NCI-H187 (cell line): ENCODE data around the gene MEIKIN.
"Not testable (repeated sequence)": the region's sequence is repeated elsewhere in the genome, so short reads cannot be mapped to it uniquely, and the experiment has no call there.

Source experiments
- DNase-seq, 2 experiments: peaks; one replicate each; lab custom pipeline; 2025; lab: John Stamatoyannopoulos, UW

Gene MEIKIN

DNA sequence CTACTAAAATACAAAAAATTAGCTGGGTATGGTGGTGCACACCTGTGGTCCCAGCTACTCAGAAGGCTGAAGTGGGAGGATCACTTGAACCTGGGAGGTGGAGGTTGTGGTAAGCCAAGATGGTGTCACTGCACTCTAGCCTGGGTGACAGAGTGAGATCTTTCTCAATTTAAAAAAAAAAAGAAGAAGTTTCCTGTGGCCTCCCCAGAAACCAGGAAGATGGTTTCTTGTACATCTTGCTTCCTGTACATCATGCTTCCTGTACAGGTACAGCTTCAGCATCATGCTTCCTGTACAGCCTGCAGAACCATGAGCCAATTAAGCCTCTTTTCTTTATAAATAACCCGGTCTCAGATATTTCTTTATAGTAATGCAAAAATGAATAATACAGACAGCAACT, 43.2 kb downstream of the MEIKIN start:
- DNase-seq: not testable (repeated sequence)

DNA sequence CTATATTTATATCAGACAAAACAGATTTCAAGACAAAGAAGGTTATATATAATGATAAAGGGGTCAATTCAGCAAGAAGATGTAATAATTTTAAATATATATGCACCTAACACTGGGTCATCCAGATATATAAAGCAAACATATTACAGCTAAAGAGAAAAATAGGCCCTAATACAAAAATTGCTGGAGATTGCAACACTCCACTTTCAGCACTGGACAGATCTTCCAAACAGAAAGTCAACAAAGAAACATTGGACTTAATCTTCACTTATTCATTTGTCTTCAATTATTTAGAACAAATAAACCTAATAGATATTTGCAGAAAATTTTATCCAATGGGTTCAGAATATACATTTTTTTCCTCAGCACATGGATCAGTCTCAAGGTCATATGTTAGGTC, 45.8 kb downstream of the MEIKIN start:
- no peak for DNase-seq

DNA sequence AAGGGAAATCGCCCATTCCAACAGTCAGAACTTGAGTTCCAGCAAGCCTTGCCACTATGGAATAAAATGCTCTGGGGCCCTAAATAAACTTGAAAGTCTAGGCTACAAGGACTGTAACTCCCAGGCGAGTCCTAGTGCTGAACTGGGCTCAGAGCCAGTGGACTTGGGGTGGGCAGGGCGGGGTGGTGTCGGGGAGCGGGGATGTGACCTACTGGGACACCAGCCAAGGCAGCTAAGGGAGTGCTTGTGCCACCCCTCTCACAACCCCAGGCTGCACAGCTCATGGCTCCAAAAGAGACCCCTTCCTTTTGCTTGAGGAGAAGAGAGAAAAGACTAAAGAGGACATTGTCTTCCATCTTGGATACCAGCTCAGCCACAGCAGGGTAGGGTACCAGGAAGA, 61.5 kb downstream of the MEIKIN start:
- DNase-seq: no peak

DNA sequence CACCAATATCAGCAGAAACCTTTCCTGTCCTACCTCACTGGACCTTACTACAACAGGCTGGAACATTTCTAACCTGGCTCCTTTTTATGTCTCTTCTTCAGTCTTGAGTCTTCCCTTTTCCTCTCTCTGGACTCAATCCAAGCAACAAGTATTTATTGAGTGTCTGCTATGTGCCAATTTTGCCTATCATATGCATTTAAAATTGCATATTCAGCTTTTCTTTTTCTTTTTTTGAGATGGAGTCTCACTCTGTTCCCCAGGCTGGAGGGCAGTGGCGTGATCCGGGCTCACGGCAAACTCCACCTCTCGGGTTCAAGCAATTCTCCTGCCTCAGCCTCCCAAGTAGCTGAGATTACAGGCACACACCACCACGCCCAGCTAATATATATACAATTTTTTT, 65.8 kb downstream of the MEIKIN start:
- no peak for DNase-seq

DNA sequence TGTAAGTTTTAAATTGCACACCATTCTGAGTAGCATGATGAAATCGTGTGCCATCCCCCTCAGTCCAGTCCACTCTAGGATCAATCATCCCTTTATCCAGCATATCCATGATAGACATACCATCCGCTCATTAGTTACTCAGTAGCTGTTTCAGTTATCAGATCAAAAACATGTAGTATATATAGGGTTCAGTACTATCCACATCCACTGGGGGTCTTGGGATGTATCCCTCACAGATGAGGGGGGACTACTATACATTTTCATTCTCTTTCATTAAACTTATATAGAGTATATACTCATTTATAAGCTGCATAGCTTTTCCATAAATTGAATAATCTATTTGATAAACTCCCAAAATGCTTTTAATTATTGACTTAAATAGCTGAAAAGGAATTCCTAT, 67.6 kb downstream of the MEIKIN start:
- no peak for DNase-seq

DNA sequence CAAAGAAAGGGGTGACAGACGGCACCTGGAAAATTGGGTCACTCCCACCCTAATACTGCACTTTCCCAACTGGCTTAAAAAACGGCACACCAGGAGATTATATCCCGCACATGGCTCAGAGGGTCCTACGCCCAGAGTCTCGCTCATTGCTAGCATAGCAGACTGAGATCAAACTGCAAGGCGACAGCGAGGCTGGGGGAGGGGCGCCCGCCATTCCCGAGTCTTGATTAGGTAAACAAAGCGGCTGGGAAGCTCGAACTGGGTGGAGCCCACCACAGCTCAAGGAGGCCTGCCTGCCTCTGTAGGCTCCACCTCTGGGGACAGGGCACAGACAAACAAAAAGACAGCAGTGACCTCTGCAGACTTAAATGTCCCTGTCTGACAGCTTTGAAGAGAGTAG, 74.2 kb downstream of the MEIKIN start:
- DNase-seq: not testable (repeated sequence)

DNA sequence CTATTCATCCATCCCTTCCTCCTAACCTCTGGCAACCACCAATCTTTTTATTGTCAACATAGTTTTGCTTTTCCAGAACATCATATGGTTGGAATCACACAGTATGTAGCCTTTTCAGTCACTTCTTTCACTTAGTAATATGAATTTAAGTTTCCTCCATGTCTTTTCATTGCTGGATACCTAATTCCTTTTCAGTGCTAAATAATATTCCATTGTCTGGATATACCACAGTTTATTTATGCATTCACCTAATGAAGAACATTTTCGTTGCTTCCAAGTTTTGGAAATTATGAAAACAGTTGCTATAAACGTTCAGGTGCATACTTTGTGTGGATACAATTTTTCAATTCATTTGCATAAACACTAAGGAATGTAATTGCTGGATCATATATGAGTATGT, 77.9 kb downstream of the MEIKIN start:
- DNase-seq: no peak

DNA sequence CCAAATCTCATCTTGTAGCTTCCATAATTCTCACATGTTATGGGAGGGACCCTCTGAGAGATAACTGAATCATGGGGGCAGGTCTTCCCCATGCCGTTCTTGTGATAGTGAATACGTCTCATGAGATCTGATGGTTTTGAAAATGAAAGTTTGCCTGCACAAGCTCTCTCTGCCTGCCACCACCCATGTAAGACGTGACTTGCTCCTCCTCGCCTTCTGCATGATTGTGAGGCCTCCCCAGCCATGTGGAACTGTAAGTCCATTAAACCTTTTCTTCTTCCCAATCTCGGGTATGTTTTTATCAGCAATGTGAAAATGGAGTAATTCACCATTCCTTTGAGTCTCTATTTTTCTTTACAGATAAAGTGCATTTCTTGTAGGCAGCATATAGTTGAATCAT, 81.8 kb downstream of the MEIKIN start:
- no peak for DNase-seq

DNA sequence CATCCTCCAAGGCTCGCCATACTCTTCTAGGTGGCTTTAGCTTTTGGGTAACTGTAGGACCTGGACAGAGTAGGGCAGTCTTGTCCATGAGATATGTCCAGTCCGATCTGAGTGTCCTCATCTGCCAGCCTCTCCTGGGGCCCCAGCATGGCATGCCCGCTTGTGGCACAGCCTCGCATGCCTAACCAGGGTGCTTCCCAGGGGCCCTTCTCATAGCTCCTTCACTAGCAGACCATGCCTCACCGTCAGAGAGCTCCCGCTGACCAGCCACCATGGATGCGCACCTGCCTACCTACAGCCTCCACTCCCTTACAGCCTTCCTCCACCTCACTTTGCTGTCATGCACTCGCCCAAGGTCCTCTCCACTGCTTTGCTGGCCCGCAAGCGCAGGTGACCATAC, 88.1 kb downstream of the MEIKIN start:
- no peak for DNase-seq

DNA sequence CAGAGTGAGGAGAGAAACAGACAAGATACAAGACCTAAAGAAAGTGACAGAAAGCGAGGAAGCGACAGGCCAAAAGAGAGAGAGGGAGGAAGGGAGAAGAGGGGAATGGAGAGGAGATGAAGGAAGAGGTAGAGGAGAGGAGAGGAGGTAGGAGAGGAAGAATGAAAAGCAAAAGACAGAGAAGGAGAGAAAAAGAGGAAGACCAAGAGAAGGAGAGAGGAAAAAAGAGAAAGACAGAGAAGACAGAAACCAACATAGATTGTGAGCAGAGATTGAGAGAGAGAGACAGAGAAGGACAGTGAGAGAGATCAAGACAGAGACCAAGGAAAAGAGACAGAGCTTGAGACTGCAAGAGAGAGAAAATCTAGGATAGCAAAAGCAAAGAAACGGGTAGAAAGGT, 90.0 kb downstream of the MEIKIN start:
- no peak for DNase-seq

DNA sequence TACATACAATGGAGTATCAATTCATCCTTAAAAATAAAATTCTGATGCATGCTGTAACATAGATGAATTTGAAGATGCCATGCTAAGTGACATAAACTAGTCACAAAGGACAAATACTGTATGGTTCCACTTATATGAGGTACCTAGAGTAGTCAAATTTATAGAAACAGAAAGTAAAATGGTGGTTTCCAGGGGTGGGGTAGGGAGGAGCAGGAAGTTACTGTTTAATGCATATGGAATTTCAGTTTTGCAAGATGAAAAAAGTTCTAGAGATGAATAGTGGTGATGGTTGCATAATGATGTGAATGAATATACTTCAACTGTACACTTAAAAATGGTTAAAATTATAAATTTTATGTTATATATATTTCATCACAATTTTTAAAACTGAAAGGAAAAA, 91.3 kb downstream of the MEIKIN start:
- no peak for DNase-seq

DNA sequence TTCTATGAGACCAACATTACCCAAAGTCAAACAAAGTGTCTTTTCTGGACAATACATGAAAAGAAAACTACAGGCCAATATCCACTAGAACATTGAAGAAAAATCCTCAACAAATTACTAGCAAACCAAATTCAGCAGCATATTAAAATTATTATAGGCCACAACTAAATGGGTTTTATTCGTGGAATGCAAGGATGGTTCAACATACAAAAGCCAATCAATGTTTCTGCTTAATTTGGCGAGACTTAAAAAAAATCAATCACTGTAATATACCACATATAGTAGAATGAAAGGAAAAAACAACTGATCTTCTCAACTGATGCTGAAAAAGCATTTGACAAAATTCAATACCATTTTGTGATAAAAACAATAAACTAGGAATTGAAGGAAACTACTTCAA, 96.8 kb downstream of the MEIKIN start:
- no peak for DNase-seq

DNA sequence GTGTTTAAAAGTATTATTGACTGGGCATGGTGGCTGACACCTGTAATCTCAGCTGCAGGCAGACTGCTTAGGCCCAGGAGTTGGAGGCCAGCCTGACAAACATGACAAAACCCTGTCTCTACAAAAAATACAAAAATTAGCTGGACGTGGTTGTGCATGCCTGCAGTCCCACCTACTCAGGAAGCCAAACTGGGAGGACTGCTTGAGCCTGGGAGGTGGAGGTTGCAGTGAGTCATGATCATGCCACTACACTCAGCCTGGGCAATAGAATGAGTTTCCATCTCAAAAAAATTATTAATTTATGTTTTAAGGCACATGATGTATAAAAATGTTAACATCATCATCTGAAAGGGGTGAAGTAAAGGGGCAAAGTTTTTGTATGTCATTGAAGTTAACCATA, 98.9 kb downstream of the MEIKIN start:
- no peak for DNase-seq

DNA sequence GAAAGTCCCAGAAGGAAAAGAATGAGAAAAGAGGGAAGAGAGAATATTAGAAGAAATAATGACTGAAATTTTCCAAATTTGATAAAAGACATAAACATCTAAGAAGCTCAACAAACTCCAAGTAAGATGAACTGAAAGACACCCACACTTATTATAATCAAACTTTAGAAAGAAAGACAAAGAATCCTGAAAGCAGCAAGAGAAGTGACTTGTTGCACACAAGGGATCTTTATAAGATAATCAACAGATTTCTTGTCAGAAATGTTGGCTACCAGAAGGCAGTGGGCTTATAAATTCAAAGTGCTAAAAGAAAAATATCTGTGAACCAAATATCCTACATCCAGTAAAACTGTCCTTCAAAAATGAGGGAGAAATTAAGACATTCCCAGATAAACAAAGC, 99.6 kb downstream of the MEIKIN start:
- DNase-seq: no peak

DNA sequence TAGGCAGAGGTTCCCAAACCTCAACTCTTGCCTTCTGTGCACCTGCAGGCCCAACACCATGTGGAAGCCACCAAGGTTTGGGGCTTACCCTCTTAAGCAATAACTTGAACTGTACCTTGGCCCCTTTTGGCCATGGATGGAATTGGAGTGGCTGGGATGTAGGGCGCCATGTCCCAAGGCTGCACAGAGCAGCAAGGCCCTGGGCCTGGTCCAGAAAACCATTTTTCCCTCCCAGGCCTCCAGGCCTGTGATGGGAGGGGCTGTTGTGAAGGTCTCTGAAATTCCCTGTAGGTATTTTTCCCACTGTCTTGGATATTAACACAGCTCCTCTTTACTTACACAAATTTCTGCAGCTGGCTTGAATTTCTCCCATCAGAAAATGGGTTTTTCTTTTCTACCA, 102.5 kb downstream of the MEIKIN start:
- DNase-seq: not testable (repeated sequence)

DNA sequence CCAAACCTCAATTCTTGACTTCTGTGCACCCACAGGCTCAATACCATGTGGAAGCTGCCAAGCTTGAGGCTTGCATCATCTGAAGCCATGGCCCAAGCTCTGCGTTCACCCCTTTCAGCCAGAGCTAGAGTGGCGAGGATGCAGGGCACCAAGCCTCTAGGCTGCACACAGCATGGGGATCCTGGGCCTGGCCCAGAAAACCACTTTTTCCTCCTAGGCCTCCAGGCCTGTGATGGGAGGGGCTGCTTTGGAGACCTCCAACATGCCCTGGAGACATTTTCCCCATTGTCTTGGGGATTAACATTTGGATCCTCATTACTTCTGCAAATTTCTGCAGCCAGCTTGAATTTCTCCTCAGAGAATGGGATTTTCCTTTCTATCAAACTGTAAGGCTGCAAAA, 112.8 kb downstream of the MEIKIN start:
- DNase-seq: not testable (repeated sequence)

DNA sequence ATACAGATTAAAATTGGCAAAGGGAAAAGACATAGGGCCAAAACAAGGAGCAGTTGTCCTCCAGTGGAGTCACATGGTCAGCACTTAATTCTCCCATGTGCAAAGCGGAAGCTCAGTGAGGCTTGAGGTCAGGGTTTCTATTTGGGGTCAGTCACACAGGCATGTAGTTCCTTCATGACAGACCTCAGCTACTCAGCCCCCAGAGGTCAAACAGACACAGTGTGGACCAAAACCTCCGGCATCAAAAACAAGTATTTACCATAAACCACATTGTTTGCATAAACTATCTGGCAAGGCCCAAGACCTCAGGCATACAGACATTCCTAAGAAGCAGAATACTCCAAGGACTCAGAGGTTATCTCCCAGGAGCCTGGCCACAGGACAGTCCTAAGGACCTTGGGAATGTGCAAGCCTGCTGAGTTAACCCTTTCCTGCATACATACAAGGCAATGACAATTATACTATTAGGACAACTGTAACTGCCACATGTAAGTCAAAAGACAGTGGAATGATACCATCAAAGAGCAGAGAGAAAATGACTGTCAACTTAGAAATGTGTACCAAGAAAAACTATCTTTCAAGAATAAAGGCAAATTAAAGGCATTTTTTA, 120.0 kb downstream of the MEIKIN start:
- DNase-seq: no peak

DNA sequence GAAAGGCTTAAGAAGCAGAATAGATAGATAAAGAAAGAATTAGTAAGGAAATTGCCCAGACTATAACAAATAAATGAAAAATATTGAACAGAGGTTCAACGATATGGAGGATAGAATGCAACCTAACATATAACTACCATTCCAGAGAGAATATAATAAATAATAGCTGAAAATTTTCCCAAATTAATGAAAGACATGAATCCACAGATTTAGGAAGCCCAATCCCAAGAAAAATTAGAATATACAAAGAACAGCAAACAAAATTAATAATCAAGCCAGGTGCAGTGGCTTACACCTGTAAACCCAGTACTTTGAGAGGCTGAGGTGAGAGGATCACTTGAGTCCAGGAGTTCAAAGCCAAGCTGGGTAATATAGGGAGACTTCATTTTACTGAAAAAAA, 120.8 kb downstream of the MEIKIN start:
- DNase-seq: no peak

DNA sequence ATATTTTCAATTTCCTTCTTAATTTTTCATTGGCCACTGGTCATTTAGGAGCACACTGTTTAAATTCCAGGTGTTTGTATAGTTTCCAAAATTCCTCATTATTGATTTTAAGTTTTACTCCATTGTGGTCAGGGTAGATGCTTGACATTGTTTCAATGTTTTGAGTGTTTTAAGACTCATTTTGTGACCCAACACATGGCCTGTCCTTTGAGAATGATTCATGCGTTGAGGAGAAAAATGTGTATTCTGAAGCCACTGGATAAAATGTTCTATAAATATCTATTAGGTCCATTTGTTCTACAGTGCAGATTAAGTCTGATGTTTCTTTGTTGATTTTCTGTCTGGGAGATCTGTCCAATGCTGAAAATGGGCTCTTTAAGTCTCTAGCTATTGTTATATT, 124.2 kb downstream of the MEIKIN start:
- no peak for DNase-seq

DNA sequence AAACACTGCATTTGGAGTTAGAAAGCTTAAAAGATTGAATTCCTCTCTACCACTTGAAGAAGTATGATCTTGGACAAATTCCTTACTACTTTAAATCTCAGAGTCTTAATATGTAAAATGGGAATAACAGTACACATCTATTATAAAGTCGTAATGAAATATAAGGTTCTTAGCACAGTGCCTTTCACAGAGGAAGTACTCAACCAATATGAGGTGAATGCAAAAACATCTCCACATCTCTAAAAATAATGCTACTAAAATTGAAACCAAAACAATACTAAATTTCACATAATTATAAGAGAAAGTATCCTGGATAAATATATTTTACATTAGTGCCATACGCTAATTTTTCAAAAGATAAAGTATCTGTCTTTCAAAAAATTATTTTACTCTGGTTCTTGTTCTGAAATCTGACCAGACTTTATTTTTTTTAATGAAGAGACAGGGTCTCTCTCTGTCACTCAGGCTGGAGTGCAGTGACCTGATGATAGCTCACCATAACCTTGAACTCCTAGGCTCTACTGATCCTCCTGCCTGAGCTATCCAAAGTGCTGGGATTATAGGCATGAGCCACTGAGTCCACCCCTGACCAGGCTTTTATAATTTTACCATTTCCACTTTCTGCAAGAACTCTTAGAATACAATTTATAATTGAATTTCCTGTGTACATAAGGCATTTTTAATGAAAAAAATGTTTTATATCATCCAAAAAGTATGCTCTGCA, 127.3 kb downstream of the MEIKIN start:
- no peak for DNase-seq

DNA sequence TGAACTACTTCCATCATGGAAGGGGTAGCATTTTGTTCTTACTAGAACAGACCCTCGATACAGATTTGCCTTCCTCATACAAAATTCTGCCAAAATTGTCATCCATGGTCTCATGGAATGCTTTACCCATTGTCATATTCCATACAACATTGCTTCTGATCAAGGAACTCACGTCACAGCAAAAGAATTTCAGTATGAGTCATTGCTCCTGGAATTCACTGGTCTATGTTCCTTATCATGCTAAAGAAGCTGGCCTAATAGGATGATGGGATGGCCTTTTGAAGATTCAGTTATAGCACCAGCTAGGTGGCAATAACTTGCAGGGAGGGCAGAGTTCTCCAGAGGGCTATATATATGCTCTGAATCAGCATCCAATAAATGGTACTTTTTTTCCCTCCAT, 130.5 kb downstream of the MEIKIN start:
- no peak for DNase-seq

DNA sequence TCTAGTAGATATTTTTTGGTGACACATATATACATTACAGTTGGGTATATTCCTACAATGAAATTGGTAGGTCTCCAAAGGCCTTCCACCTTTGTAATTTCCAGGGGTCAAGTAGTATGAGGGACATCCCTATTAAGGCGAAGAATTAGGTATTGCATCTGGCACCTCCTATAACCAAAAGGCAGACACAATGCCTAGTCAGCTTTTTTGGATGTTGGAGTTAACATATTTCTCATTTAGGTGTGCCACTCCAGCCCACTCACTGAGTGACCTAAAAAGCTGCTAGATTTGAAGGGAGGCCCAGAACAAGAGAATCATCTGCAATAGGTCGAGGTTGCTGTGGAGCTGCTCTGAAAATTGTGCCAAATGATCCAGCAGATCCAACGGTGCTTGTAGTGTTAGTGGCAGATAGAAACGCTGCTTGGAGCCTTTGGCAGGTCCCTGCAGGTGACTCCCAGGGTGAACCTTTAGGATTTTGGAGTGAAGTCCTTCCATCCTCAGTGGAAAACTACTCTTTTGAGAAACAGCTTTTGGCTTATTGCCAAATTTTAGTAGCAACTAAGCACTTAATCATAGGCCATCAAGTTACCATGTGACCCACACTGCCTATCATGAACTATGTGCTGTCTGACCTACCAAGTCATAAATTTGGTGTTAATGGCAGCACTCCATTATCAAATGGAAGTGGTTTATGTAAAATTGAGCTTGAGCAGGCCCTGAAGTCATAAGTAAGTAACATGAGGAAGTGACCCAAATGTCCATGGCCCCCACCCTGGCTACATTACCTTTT, 132.9 kb downstream of the MEIKIN start:
- no peak for DNase-seq

DNA sequence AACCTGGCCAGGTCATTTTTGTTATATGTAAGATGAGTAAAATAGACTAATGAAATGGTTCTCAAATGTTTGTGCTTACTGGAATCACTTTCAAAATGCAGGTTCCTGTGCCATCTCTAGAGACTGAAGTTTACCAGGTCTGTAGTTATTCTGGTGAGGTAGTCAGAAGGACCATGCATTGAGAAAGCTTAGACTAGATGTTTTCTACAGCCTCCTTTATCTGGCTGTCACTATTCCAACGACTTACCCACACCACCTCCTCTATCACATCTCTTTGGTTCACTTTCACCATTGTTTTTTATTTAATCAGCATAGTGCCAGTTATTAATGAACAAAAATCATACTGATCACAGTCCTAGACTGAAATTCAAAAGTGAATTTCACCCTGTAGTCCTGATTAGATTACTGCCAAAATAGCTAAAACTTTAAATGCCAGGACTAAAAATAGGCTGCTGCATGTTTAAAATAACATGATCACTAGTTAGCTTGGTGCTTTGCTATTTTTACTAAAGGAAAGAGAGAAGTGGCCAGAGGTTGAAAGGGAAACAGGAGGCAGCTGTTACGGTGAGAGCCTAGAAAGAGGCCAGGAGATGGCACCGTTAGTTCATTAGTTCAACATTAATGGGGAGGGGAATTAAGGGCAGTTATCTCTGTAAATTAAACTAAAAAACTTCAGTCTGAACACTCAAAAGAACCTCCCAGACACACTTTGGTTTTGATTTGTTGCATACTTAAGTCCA, 134.8 kb downstream of the MEIKIN start:
- no peak for DNase-seq
